Progenitor cell of endocrine pancreas (in vitro differentiated cells): Measurements from ENCODE around the gene FTO. TPM values are rescaled to one million over a fixed set of nuclear protein-coding genes. Genes with fewer than 3 reads are reported as not detected.
"Not testable (repeated sequence)": the region's sequence is repeated elsewhere in the genome, so short reads cannot be mapped to it uniquely, and the experiment has no call there.

ENCODE experiments used
- DNase-seq: peaks from one replicate; pipeline ENCODE4 v3.0.0; 2021; ENCODE audit warnings: low spot score; ENCODE audit not compliant: unreplicated experiment
- H3K27ac Mint-ChIP-seq: 2 replicates; pipeline ENCODE4 v1.8.0; 2021; ENCODE audit warnings: mild to moderate bottlenecking, moderate library complexity, mixed read lengths
- H3K27me3 Mint-ChIP-seq: 2 replicates; pipeline ENCODE4 v1.8.0; 2021; ENCODE audit warnings: mixed read lengths
- H3K36me3 Mint-ChIP-seq: 2 replicates; pipeline ENCODE4 v1.8.0; 2022; ENCODE audit warnings: mixed read lengths; ENCODE audit not compliant: insufficient read depth
- H3K4me1 Mint-ChIP-seq: 2 replicates; pipeline ENCODE4 v1.8.0; 2021; ENCODE audit warnings: low read depth, mixed read lengths
- H3K4me3 Mint-ChIP-seq: 2 replicates; pipeline ENCODE4 v1.8.0; 2021; ENCODE audit warnings: low read depth, mild to moderate bottlenecking, moderate library complexity, mixed read lengths
- H3K9me3 Mint-ChIP-seq: 2 replicates; pipeline ENCODE4 v1.8.0; 2021; ENCODE audit warnings: low read depth, mixed read lengths
- total RNA-seq: library from RNA; stranded (reverse); gene quantifications from 2 replicates; pipeline ENCODE4 v1.2.1, GENCODE V29; 2021
- TF ChIP-seq, protein P1 (sequence below): fragments of 200-600 bp; sonication (generic); IDR thresholded peaks from one replicate; pipeline ENCODE4 v1.5.0; 2021; ENCODE audit warnings: antibody characterized with exemption, mild to moderate bottlenecking; ENCODE audit not compliant: unreplicated experiment

The FTO gene
- total RNA-seq, 1 donor from 2014 or later, result 78.7 TPM

DNA sequence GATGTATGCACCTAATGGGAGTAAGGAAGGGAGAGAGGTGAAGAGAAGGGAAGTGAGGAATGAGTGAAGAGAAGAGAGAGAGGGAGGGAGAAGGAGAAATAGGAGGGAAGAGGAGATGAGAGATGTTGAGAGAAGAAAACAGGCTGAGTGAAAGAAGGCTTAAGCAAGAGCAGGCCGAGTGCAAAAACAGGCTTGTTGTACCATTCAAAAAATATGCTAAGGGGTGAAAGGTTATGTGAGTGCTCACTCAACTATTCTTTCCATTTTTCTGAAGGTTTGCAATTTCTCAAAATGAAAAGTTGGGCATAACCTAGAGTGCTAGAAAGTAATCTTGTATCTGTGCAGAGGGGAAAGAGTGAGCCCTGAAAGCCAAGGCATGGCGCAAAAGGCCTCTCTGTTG is 23.2 kb upstream of the FTO start:
- TF ChIP-seq, protein P1, sequence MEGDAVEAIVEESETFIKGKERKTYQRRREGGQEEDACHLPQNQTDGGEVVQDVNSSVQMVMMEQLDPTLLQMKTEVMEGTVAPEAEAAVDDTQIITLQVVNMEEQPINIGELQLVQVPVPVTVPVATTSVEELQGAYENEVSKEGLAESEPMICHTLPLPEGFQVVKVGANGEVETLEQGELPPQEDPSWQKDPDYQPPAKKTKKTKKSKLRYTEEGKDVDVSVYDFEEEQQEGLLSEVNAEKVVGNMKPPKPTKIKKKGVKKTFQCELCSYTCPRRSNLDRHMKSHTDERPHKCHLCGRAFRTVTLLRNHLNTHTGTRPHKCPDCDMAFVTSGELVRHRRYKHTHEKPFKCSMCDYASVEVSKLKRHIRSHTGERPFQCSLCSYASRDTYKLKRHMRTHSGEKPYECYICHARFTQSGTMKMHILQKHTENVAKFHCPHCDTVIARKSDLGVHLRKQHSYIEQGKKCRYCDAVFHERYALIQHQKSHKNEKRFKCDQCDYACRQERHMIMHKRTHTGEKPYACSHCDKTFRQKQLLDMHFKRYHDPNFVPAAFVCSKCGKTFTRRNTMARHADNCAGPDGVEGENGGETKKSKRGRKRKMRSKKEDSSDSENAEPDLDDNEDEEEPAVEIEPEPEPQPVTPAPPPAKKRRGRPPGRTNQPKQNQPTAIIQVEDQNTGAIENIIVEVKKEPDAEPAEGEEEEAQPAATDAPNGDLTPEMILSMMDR, result no peak
- H3K27me3 Mint-ChIP-seq, result no peaks in the 10 kb centered on the region
- DNase-seq, result no peak
- no peak overlapping the region for H3K4me3 Mint-ChIP-seq
- no peaks in the 10 kb centered on the region for H3K4me1 Mint-ChIP-seq
- H3K27ac Mint-ChIP-seq, result no peak overlapping the region
- peaks cover 7% of the 10 kb centered on the region for H3K9me3 Mint-ChIP-seq
- peaks cover 14% of the 10 kb centered on the region for H3K36me3 Mint-ChIP-seq

DNA sequence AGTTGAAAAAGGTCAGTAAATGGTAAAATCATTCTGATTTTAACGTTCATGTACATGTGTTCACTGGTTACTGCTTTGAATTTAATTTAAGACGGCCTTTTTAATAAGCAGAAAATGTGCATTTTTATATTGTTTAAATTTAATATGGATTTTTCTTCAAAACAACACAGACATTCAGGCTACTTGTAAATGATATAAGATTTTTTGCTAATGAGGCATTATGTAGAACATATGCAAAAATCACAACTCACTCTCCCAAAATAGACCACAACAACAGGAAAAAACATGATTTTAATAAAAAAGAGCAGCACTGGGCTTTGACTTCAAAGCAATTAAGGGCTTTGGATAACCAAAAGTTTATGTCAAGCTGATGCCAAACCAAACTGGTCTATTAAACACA is 22.6 kb upstream of the FTO start:
- no peak for DNase-seq
- no peak overlapping the region for H3K27ac Mint-ChIP-seq
- TF ChIP-seq, protein P1, result no peak
- no peaks in the 10 kb centered on the region for H3K27me3 Mint-ChIP-seq
- peaks cover 17% of the 10 kb centered on the region for H3K36me3 Mint-ChIP-seq
- peaks cover 7% of the 10 kb centered on the region for H3K9me3 Mint-ChIP-seq
- H3K4me1 Mint-ChIP-seq, result no peaks in the 10 kb centered on the region
- no peak overlapping the region for H3K4me3 Mint-ChIP-seq

DNA sequence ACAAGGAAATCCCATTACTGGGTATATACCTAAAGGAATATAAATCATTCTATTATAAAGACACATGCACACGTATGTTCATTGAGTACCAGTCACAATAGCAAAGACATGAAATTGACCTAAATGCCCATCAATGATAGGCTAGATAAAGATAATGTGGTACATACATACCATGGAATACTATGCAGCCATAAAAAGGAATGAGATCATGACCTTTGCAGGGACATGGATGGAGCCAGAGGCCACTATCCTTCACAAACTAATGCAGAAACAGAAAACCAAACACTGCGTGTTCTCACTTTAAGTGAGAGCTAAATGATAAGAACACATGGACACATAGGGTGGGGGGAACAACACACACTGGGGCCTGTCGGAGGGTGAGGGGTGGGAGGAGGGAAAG is 18.6 kb upstream of the FTO start:
- H3K36me3 Mint-ChIP-seq, result peaks cover 18% of the 10 kb centered on the region
- not testable (repeated sequence) for H3K9me3 Mint-ChIP-seq, H3K4me1 Mint-ChIP-seq, H3K27me3 Mint-ChIP-seq, H3K4me3 Mint-ChIP-seq, H3K27ac Mint-ChIP-seq, DNase-seq

DNA sequence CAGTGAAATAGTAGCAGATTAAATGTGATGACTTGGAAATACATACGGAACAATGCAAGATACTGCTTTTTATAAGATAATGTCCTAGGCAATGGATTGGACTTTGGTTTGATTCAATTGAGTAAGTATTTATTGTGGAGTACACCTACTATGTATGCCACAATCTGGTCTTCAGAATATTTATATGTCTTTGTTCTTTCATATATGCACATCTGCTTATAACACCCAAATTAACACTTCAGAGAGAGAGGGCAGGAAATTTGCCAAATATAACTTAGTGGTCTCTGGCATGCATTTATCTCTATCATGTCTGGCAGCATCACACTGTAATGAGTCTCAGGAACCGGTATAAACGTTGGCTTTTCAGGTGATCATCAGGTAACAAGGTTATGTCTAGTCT is 17.2 kb upstream of the FTO start:
- TF ChIP-seq, protein P1, result no peak
- Mint-ChIP-seq H3K27ac (no peak overlapping the region), H3K4me1 (no peaks in the 10 kb centered on the region), H3K27me3 (no peaks in the 10 kb centered on the region), H3K4me3 (no peak overlapping the region), H3K36me3 (peaks cover 18% of the 10 kb centered on the region), H3K9me3 (peaks cover 7% of the 10 kb centered on the region)
- no peak for DNase-seq

DNA sequence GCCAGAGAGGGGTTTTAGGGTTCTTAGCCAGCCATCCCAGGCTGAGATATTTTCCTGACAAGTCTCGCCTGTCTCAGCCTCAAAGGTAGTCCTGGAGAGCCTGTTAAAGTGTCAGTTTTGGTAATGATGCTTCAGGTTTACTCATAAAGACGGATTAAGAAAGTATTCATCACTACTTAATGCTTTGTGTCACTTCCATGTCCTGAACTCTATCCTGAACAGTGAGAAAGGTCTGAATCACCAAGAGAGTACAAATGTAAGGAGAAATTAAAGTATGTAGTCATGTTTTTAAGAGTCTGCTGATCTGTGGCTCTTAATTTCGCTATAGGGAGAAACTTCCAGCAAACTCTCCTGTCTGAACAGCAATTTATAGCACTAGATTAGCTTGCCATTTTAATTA is 14.3 kb upstream of the FTO start:
- H3K4me3 Mint-ChIP-seq, result no peak overlapping the region
- TF ChIP-seq, protein P1, result no peak
- H3K4me1 Mint-ChIP-seq, result no peaks in the 10 kb centered on the region
- H3K27me3 Mint-ChIP-seq, result no peaks in the 10 kb centered on the region
- DNase-seq, result no peak
- H3K27ac Mint-ChIP-seq, result no peak overlapping the region
- peaks cover 20% of the 10 kb centered on the region for H3K36me3 Mint-ChIP-seq
- peaks cover 7% of the 10 kb centered on the region for H3K9me3 Mint-ChIP-seq

DNA sequence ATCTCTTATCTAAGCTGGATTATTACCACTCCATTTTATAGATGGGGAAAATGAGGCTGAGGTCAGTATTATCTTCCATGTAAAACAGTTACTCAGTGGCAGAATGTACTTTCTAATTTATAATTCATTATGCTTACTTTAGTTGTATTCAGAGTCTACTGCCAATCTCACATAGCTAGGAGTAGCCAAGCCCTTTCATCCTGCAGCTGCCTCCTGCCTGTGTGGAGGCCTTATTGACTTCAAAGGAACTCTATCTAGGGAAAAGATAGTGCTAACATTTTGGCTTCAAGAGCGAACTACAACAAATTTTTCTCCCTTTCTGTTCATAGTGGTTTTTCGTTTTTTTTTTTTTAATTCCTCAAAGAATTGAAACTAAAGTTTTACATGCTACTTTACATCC is 13.2 kb upstream of the FTO start:
- Mint-ChIP-seq H3K9me3 (no peaks in the 10 kb centered on the region), H3K27ac (no peak overlapping the region), H3K4me3 (no peak overlapping the region), H3K36me3 (peaks cover 16% of the 10 kb centered on the region), H3K4me1 (no peaks in the 10 kb centered on the region), H3K27me3 (no peaks in the 10 kb centered on the region)
- no peak for DNase-seq
- TF ChIP-seq, protein P1, result no peak
